HAP-1 (cell line): ENCODE results near the gene CEP83.

Source experiments
- DNase-seq, 2 experiments: peaks; one replicate each; pipeline ENCODE4 v3.0.0-alpha.2; 2016 to 2020; ENCODE audit warnings: low spot score in 2 of 2
- H3K27me3 ChIP-seq: fragments of 250-450 bp; sonication (Bioruptor Pico); 2 replicates; pipeline ENCODE4 v1.5.1; 2020; ENCODE audit warnings: low read depth, mild to moderate bottlenecking, moderate library complexity
- H3K36me3 ChIP-seq: fragments of 250-450 bp; sonication (Bioruptor Pico); replicated peaks from 2 replicates; pipeline ENCODE4 v1.5.1; 2020; ENCODE audit warnings: mild to moderate bottlenecking
- H3K4me1 ChIP-seq: fragments of 250-450 bp; sonication (Bioruptor Pico); 2 replicates; pipeline ENCODE4 v1.5.1; 2020; ENCODE audit warnings: mild to moderate bottlenecking
- H3K4me3 ChIP-seq: fragments of 250-450 bp; sonication (Bioruptor Pico); 2 replicates; pipeline ENCODE4 v1.5.1; 2020; ENCODE audit warnings: mild to moderate bottlenecking, moderate library complexity
- H3K9me3 ChIP-seq: fragments of 250-450 bp; sonication (Bioruptor Pico); 2 replicates; pipeline ENCODE4 v1.5.1; 2020; ENCODE audit warnings: mild to moderate bottlenecking, moderate library complexity
- in situ Hi-C: fragments of 300-500 bp; cut with MboI; formaldehyde crosslinking; loops from 3 replicates; pipeline ENCODE4 v1.14.3; 2020; ENCODE audit warnings: low sequenced_read_pairs, inconsistent platforms, mixed read lengths

Gene CEP83

GRCh38 chr12:94276725-94277124 lies 182.9 kb downstream of the CEP83 start:
- H3K27me3 ChIP-seq, result no peaks in the 10 kb centered on the region
- H3K4me1 ChIP-seq, result peaks cover 24% of the 10 kb centered on the region
- H3K4me3 ChIP-seq, result no peak overlapping the region
- H3K9me3 ChIP-seq, result no peaks in the 10 kb centered on the region
- no peaks in the 10 kb centered on the region; the same call in 1 of the 2 replicates for H3K36me3 ChIP-seq
- in situ Hi-C loops, result no loop called here
- DNase-seq, result no peak

GRCh38 chr12:94273272-94273671 lies 186.4 kb downstream of the CEP83 start:
- no peak for DNase-seq
- no peaks in the 10 kb centered on the region; the same call in 1 of the 2 replicates for H3K36me3 ChIP-seq
- in situ Hi-C loops, result no loop called here

DNA sequence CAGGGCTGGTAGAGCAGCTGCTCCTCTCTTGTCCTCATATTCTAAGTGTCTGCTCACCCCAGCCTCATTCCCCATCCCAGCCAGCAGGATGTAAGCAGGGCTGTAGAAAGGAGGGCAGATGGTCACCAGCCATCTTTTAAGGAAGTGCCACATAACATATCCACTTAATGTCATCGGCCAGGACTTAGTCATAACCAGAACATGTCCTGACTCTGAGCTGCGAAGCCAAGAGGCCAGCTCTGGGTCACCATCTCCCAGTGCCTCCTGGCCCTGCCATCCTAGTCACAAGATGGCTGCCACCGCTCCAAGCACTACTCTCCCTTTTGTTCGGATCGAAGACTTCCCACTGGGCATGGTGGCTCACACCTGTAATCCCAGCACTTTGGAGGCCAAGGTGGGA lies 187.4 kb downstream of the CEP83 start:
- Histone ChIP-seq H3K9me3 (no peaks in the 10 kb centered on the region), H3K36me3 (no peaks in the 10 kb centered on the region), H3K4me3 (no peak overlapping the region), H3K4me1 (peaks cover 20% of the 10 kb centered on the region), H3K27me3 (no peaks in the 10 kb centered on the region)
- no peak for DNase-seq
- in situ Hi-C loops, result no loop called here

More at GRCh38 chr12:94273272-94273671, 186.4 kb downstream of the CEP83 start:
- Histone ChIP-seq H3K9me3 (no peaks in the 10 kb centered on the region), H3K27me3 (no peaks in the 10 kb centered on the region), H3K4me1 (peaks cover 22% of the 10 kb centered on the region), H3K4me3 (no peak overlapping the region)

- in situ Hi-C loops, result no loop called here
- Histone ChIP-seq H3K4me1 (peaks cover 20% of the 10 kb centered on the region), H3K36me3 (no peaks in the 10 kb centered on the region), H3K4me3 (no peak overlapping the region), H3K9me3 (no peaks in the 10 kb centered on the region), H3K27me3 (no peaks in the 10 kb centered on the region)
- DNase-seq, result no peak
These were observed 188.3 kb downstream of the CEP83 start for GRCh38 chr12:94271351-94271750.

DNA sequence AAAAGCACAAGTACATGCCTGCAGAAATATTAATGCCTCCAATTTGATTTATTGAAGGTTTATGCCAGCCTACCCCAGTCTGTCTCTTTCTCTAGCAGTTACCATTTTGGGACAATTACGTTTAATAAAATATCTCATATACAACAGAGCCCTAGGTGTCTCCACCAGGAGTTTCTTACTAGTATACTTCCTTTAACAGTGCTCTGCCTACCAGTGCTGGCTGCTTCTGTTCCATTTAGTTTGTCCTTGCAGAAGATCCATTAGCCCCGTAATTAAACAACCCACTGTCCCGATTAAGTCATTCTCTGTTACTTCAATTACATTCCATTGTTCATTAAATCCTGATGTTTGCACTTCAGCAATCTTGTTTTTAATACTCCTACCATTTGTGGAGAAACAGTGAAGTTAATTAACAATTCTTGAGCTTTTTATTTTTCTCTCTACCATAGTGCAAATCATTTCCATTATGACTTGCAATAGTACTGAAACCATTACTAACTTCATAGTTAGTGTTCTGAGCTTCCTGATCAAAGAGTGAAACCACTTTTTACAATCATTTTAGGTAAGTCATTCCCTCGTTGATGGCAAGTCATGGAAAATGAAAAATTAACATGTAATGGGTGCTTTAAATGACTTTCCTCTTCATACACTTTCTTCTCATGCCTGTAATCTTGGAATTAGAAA lies 190.2 kb downstream of the CEP83 start:
- no peak for DNase-seq
- H3K4me1 ChIP-seq, result peaks cover 17% of the 10 kb centered on the region
- no peaks in the 10 kb centered on the region for H3K9me3 ChIP-seq
- no peak overlapping the region for H3K4me3 ChIP-seq
- in situ Hi-C loops, result no loop called here
- no peaks in the 10 kb centered on the region for H3K27me3 ChIP-seq
- H3K36me3 ChIP-seq, result no peaks in the 10 kb centered on the region

DNA sequence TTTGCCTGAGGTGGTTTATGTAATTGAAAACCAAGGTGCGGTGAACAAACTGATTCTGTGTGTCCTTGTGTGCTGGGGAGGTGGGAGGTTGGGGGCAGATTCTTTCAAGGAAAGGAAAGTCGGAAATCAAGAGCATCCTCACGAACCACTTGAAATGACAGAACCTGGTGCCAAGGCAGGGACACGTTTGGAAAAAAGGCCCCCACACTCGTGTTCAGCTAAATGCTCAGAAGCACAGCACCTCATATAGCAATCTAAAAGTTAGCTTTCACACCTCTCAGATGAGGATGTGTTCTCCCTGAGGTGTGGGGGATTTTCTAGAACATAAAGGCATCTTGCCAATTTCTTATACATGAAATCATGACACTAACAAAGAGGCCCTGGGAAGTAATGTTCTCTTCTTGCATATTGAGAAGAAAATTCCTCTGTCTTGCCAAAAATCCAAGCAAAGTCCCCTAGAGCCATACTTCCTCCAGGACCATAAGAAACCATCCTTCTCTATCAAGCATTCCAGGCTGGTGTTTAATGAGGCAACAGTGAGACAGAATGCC lies 191.7 kb downstream of the CEP83 start:
- no peaks in the 10 kb centered on the region for H3K27me3 ChIP-seq
- no peaks in the 10 kb centered on the region for H3K9me3 ChIP-seq
- in situ Hi-C loops, result no loop called here
- peaks cover 17% of the 10 kb centered on the region for H3K4me1 ChIP-seq
- H3K36me3 ChIP-seq, result no peaks in the 10 kb centered on the region
- no peak for DNase-seq
- H3K4me3 ChIP-seq, result no peak overlapping the region

DNA sequence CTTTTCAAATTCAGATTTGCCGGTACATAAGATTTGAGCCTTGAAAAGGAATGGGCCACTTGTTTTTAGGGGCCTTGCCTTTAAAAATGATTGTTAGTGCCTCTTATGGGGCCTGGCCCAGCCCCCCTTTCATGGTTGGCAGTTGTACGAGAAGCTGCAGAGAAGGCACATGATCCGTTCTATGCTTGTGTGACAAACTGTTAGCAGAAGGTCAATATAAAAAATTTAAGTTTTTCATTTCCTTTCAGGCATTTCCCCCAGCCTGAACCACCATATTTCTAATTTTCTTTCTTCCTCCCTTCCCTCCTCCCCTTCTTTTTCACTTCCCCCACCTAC lies 192.2 kb downstream of the CEP83 start:
- in situ Hi-C loops, result no loop called here
- Histone ChIP-seq H3K27me3 (no peaks in the 10 kb centered on the region), H3K4me1 (peaks cover 19% of the 10 kb centered on the region), H3K36me3 (no peaks in the 10 kb centered on the region), H3K4me3 (no peak overlapping the region), H3K9me3 (no peaks in the 10 kb centered on the region)
- DNase-seq, result peak in 1 of 2 experiments; percentile 70

DNA sequence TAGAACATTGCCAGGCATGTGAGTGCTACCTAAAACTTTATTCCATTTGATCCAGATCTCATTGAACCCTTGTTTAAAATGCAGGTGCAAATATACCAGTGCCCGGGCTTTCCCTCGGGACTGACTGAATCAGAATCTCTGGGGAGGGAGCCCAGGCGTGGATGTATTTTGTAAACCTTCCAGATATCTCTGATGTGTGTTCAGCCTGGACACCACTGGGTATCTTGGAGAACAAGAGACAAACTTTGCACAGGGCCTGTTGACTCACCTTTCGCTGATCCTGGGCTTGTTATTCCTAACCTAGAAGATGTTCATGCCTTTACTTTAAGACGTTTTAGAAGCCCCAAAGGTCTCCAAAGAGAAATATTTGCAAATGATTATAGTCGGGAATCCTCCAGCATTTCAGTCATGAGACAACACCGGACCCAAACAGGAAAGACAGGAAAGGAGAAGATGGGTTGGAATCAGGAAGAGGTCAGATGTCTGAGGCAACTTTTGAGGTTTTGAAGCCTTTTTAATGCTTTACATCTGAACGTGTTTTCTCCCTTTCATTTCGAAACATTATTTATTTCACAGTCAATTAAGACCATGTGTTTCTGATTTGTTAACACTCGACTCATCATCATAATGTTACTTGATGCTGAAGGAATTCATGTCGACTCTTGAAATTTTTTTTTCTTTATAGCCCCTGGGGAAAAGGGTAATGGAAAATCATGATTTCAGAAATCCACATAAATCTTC lies 192.7 kb downstream of the CEP83 start:
- Histone ChIP-seq H3K9me3 (no peaks in the 10 kb centered on the region), H3K4me3 (no peak overlapping the region), H3K27me3 (no peaks in the 10 kb centered on the region), H3K4me1 (peaks cover 24% of the 10 kb centered on the region), H3K36me3 (no peaks in the 10 kb centered on the region)
- peak in 1 of 2 experiments; percentile 86 for DNase-seq
- in situ Hi-C loops, result no loop called here

GRCh38 chr12:94265966-94266745 lies 193.5 kb downstream of the CEP83 start:
- Histone ChIP-seq H3K27me3 (no peaks in the 10 kb centered on the region), H3K36me3 (no peaks in the 10 kb centered on the region), H3K4me1 (peaks cover 32% of the 10 kb centered on the region), H3K9me3 (no peaks in the 10 kb centered on the region), H3K4me3 (no peak overlapping the region)
- in situ Hi-C loops, result no loop called here
- no peak for DNase-seq

- in situ Hi-C loops, result no loop called here
These were observed 194.1 kb downstream of the CEP83 start for GRCh38 chr12:94265539-94265938.

DNA sequence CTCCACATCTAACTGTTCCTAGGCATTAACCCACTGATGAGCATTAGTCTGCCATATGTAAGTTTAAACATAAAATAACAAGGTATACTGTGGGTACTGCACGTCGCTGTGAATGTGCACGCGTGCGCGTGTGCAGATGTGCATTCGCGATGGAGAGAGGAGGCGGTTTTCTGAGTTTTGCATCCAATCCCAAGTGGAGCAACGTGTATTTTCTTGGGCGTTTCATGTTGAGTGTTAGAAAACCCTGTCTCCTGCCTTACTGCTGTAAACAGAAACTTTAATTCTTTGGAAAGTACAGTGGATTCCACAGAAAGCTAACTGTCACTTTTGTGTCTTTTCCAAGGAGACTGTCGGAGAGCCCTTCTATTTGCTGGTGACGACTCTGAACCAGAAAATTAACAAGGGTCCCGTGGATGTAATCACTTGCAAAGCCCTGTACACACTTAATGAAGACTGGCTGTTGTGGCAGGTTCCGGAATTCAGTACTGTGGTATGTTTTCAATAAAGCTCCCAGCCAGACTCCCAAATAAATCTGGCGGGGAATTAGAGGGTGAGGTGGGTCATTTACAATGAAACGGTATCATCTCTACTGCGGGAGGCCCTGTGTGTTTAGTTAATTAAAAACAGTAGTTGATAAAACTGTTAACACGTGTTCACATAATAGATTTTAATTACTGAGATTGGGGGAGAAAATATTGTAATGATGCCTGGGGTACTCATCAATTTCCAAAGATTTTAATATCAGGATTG lies 194.8 kb downstream of the CEP83 start:
- no peaks in the 10 kb centered on the region for H3K9me3 ChIP-seq
- peaks cover 38% of the 10 kb centered on the region for H3K4me1 ChIP-seq
- in situ Hi-C loops, result no loop called here
- no peak for DNase-seq
- H3K4me3 ChIP-seq, result no peak overlapping the region
- H3K27me3 ChIP-seq, result no peaks in the 10 kb centered on the region
- H3K36me3 ChIP-seq, result 0 out of 2 replicates have a peak, but pooled peaks cover 4% of the 10 kb centered on the region

More at GRCh38 chr12:94265539-94265938, 194.1 kb downstream of the CEP83 start:
- Histone ChIP-seq H3K4me1 (peaks cover 36% of the 10 kb centered on the region), H3K36me3 (0 out of 2 replicates have a peak, but pooled peaks cover 3% of the 10 kb centered on the region), H3K9me3 (no peaks in the 10 kb centered on the region), H3K27me3 (no peaks in the 10 kb centered on the region), H3K4me3 (no peak overlapping the region)
- no peak for DNase-seq

DNA sequence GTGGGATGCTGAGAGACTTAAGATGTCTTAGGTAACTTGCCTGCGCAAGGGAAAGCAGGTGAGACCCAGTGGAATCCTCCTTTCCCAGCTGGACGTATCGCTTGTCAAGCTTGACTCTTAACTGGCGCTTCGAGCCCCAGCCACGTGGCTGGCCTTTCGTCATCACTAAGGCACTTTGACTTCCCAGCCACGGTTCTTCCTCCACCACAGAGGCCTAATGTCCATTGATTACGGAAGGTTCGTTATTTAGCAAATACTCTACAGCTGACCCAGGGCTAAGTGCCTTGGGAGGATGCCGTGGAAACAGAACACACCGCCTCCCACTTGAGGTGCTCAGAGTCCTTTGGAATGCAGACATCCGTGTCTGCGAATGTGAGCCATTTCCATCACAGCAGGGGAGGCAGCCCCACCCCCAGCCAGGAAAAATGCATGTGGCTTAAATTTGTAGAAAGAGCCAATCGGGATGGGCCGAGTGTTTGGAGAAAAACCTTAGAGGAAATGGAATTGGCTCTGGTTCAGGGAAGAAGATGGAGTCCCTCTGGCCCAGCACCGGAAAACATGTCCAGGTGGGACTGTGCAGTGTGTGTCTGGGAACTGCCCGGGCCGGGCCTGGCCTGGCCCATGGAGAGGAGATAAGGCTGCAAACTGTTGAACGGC lies 195.6 kb downstream of the CEP83 start:
- H3K4me1 ChIP-seq, result peaks cover 38% of the 10 kb centered on the region
- H3K4me3 ChIP-seq, result no peak overlapping the region
- 0 out of 2 replicates have a peak, but pooled peaks cover 4% of the 10 kb centered on the region for H3K36me3 ChIP-seq
- H3K9me3 ChIP-seq, result no peaks in the 10 kb centered on the region
- DNase-seq, result no peak
- in situ Hi-C loops, result no loop called here
- H3K27me3 ChIP-seq, result no peaks in the 10 kb centered on the region
